Hepatocyte (in vitro differentiated cells): ENCODE results near the gene KIAA0319L. TPM values are rescaled to one million over a fixed set of nuclear protein-coding genes. Genes with fewer than 3 reads are reported as not detected.
"Not testable (repeated sequence)": the region's sequence is repeated elsewhere in the genome, so short reads cannot be mapped to it uniquely, and the experiment has no call there.

ENCODE experiments used
- DNase-seq: peaks from one replicate; pipeline ENCODE4 v3.0.0-alpha.2; 2016; ENCODE audit warnings: low spot score
- H2AFZ ChIP-seq: fragments of 200-600 bp; sonication (generic); 2 replicates; pipeline ENCODE4 v1.6.0; 2016; ENCODE audit warnings: antibody characterized with exemption, mild to moderate bottlenecking
- H3K27ac ChIP-seq: fragments of 200-600 bp; sonication (generic); 2 replicates; pipeline ENCODE4 v1.5.1; 2016; ENCODE audit warnings: mild to moderate bottlenecking
- H3K27me3 ChIP-seq: fragments of 200-600 bp; sonication (generic); 2 replicates; pipeline ENCODE4 v1.6.1; 2016
- H3K36me3 ChIP-seq: fragments of 200-600 bp; sonication (generic); replicated peaks from 2 replicates; pipeline ENCODE4 v1.5.1; 2016; ENCODE audit warnings: low read depth; ENCODE audit not compliant: insufficient read depth
- H3K4me1 ChIP-seq: fragments of 200-600 bp; sonication (generic); 2 replicates; pipeline ENCODE4 v1.5.1; 2016; ENCODE audit warnings: mild to moderate bottlenecking, moderate library complexity; ENCODE audit not compliant: insufficient read depth
- H3K4me2 ChIP-seq: fragments of 200-600 bp; sonication (generic); 2 replicates; pipeline ENCODE4 v1.6.0; 2016
- H3K4me3 ChIP-seq: fragments of 200-600 bp; sonication (generic); 2 replicates; pipeline ENCODE4 v1.5.1; 2016; ENCODE audit warnings: mild to moderate bottlenecking
- H3K79me2 ChIP-seq: fragments of 200-600 bp; sonication (generic); 2 replicates; pipeline ENCODE4 v1.6.0; 2017; ENCODE audit warnings: mild to moderate bottlenecking
- H3K9me2 ChIP-seq: fragments of 200-600 bp; sonication (generic); replicated peaks from 2 replicates; pipeline ENCODE4 v1.6.0; 2017; ENCODE audit warnings: mild to moderate bottlenecking; ENCODE audit not compliant: insufficient read depth
- H3K9me3 ChIP-seq: fragments of 200-600 bp; sonication (generic); 2 replicates; pipeline ENCODE4 v1.5.1; 2016; ENCODE audit warnings: low read depth, mild to moderate bottlenecking
- H4K20me1 ChIP-seq: fragments of 200-600 bp; sonication (generic); 2 replicates; pipeline ENCODE4 v1.6.0; 2016; ENCODE audit warnings: mild to moderate bottlenecking; ENCODE audit not compliant: insufficient read depth, poor library complexity, severe bottlenecking
- EZH2 ChIP-seq: fragments of 200-600 bp; sonication (generic); IDR thresholded peaks from 2 replicates; pipeline ENCODE4 v1.6.1; 2016; ENCODE audit warnings: antibody characterized with exemption, mild to moderate bottlenecking, borderline replicate concordance
- EZH2phosphoT487 ChIP-seq: fragments of 200-600 bp; sonication (generic); IDR thresholded peaks from one replicate; pipeline ENCODE4 v1.6.1; 2018; ENCODE audit warnings: antibody characterized with exemption, mild to moderate bottlenecking, low read depth, moderate library complexity; ENCODE audit not compliant: unreplicated experiment, severe bottlenecking
- WGBS: methylation state at CpG from one replicate; pipeline ENCODE4 v1.1.6; 2016; ENCODE audit warnings: low lambda C conversion rate; ENCODE audit errors: missing lambda C conversion rate; 5-methylcytosine and 5-hydroxymethylcytosine counted together
- polyA plus RNA-seq: library from polyadenylated mRNA; unstranded; fragments of >200 nt; fragmentation: Nextera tagmentation; extraction: Ambion mirVana; gene quantifications from 2 replicates; pipeline ENCODE4 v1.2.1, GENCODE V29; 2016
- total RNA-seq: library from RNA; depleted of rRNA; stranded (reverse); fragments of >200 nt; gene quantifications from 2 replicates; pipeline ENCODE4 v1.2.3, GENCODE V29; 2014
- TF ChIP-seq, protein P1 (sequence below): fragments of 200-600 bp; sonication (generic); IDR thresholded peaks from 2 replicates; pipeline ENCODE4 v1.5.1; 2016; ENCODE audit warnings: antibody characterized with exemption, mild to moderate bottlenecking; ENCODE audit not compliant: poor library complexity

The KIAA0319L gene
- total and polyA plus RNA-seq, 2 experiments from 2014 or later: 56.3 to 77.7 TPM

DNA sequence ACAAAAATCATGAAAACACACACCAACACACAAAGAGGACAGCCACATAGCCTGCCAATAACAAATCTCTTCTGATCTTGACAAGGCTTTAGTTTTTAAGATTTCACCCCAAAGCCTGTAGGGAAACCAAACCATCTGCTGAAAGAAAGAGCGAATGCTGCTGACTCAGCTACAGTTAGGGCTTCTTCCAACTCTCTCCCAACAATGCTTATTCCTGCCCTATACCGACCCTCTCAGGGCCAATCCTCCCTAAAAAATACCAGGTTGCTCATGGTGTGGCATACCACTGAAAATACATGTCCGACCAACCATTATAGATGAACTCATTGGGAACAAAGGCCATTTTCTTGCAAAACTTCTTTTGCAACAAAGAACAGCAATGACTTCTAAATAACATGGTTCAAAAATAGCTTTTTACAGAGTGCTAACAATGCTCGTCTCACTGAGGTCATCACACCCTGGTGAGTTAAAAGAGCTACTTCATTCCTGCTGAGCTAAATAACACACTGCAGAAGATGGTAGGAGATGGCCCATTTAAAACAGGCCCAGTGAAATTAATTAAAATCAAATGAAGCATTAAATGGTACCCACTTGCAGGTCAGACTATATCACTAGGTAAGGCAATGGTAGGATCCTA is 86.1 kb downstream of the KIAA0319L start:
- TF ChIP-seq, protein P1, sequence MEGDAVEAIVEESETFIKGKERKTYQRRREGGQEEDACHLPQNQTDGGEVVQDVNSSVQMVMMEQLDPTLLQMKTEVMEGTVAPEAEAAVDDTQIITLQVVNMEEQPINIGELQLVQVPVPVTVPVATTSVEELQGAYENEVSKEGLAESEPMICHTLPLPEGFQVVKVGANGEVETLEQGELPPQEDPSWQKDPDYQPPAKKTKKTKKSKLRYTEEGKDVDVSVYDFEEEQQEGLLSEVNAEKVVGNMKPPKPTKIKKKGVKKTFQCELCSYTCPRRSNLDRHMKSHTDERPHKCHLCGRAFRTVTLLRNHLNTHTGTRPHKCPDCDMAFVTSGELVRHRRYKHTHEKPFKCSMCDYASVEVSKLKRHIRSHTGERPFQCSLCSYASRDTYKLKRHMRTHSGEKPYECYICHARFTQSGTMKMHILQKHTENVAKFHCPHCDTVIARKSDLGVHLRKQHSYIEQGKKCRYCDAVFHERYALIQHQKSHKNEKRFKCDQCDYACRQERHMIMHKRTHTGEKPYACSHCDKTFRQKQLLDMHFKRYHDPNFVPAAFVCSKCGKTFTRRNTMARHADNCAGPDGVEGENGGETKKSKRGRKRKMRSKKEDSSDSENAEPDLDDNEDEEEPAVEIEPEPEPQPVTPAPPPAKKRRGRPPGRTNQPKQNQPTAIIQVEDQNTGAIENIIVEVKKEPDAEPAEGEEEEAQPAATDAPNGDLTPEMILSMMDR: no peak
- no peak for TF ChIP-seq EZH2
- DNase-seq: no peak
- Histone ChIP-seq H3K27me3 (no peaks in the 10 kb centered on the region), H2AFZ (no peak overlapping the region), H3K27ac (no peak overlapping the region), H3K36me3 (peaks cover 6% of the 10 kb centered on the region), H3K9me2 (no peaks in the 10 kb centered on the region), H3K4me3 (no peak overlapping the region), H3K4me2 (no peak overlapping the region), H4K20me1 (no peaks in the 10 kb centered on the region), H3K4me1 (no peaks in the 10 kb centered on the region), H3K79me2 (no peaks in the 10 kb centered on the region), H3K9me3 (no peaks in the 10 kb centered on the region)
- 96% methylated on average over 4 of the region's 4 CpGs for WGBS

DNA sequence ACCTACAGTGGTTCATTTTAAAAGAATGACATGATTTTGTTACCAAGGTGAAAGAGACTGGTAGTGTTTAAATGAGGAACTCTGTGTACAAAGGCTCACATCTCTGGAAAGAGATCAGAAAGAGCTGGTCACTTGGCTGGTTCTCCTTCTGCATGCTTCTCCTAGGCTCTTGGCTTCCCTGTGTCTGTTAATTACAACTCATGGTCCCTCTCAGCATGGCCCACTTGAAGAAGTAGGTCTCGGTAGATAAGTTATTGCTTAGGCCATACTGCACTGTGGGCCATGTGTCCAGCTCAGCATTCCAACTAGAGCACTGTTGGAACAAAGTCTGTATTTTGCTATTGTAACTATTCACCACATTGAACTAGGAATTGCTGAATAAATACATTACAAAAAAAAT is 91.1 kb downstream of the KIAA0319L start:
- 100% methylated on average over 1 of the region's 1 CpG for WGBS
- H3K4me2 ChIP-seq: no peak overlapping the region
- H2AFZ ChIP-seq: no peak overlapping the region
- no peak for TF ChIP-seq EZH2phosphoT487
- no peak for TF ChIP-seq EZH2
- TF ChIP-seq, protein P1: no peak
- H3K4me1 ChIP-seq: no peaks in the 10 kb centered on the region
- peaks cover 9% of the 10 kb centered on the region for H3K36me3 ChIP-seq
- H4K20me1 ChIP-seq: no peaks in the 10 kb centered on the region
- no peak overlapping the region for H3K4me3 ChIP-seq
- no peak for DNase-seq
- H3K79me2 ChIP-seq: no peaks in the 10 kb centered on the region
- H3K9me3 ChIP-seq: no peaks in the 10 kb centered on the region
- H3K27me3 ChIP-seq: no peaks in the 10 kb centered on the region
- H3K9me2 ChIP-seq: no peaks in the 10 kb centered on the region
- no peak overlapping the region for H3K27ac ChIP-seq

DNA sequence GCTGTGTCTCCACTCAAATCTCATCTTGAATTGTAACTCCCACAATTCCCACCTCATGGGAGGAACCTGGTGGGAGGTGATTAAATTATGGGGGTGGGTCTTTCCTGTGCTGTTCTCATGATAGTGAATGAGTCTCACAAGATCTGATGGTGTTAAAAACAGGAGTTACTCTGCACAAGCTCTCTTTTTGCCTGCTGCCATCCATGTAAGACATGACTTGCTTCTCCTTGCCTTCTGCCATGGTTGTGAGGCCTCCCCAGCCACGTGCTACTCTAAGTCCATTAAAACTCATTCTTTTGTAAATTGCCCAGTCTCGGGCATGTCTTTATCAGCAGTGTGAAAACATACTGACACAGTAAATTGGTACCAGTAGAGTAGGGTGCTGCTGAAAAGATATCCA is 93.5 kb downstream of the KIAA0319L start:
- H3K36me3 ChIP-seq, H3K4me2 ChIP-seq, DNase-seq, H3K27me3 ChIP-seq, H4K20me1 ChIP-seq, H3K9me2 ChIP-seq, H3K9me3 ChIP-seq, H3K4me1 ChIP-seq, H3K4me3 ChIP-seq, H3K79me2 ChIP-seq, H2AFZ ChIP-seq, H3K27ac ChIP-seq: not testable (repeated sequence)
- WGBS: 94% methylated on average over 2 of the region's 2 CpGs

DNA sequence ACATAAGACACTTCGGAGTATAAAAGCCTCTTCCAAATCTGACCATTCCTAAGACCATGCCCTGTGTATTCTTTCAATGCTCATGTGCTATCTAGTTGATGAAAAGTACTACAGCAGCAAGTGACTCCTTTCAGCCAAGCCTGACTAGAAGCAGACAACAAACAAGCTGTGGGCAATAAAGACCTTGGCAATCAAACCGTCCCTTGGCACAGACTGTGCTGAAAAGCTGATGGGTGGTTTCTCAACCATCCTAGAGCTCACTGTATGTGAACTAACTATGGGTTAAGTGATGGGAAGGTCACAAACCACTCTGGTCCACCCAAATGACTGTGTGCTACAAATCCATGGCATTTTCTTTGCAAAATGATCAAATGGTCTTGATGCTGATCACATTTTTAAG is 94.0 kb downstream of the KIAA0319L start:
- Histone ChIP-seq H3K9me2 (no peaks in the 10 kb centered on the region), H3K27ac (no peak overlapping the region), H3K9me3 (no peaks in the 10 kb centered on the region), H3K79me2 (no peaks in the 10 kb centered on the region), H3K36me3 (peaks cover 3% of the 10 kb centered on the region), H3K27me3 (no peaks in the 10 kb centered on the region), H3K4me1 (no peaks in the 10 kb centered on the region), H2AFZ (no peak overlapping the region), H4K20me1 (no peaks in the 10 kb centered on the region), H3K4me3 (no peak overlapping the region), H3K4me2 (no peak overlapping the region)
- TF ChIP-seq EZH2phosphoT487 (no peak), EZH2 (no peak)
- TF ChIP-seq, protein P1: no peak
- 91% methylated on average over 2 of the region's 2 CpGs for WGBS
- no peak for DNase-seq
